ENCODE results near the gene SRR.

SRR gene

DNA sequence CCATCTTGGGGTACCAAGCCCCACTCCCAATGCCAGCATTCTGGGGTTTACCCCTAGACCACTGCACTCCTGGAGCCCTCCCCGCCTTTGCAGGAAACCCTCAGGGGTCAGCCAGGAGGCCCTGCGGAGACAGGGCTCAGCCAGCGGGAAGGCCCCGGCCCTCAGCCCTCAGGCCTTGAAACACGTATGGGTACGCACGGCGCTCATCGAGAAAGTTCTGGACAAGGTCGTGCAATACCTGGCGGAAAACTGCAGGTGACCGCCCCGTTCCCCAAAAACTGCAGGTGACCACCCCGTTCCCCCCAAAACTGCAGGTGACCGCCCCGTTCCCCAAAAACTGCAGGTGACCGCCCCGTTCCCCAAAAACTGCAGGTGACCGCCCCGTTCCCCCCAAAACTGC lies 58.3 kb downstream of the SRR start (continued):
- TF ChIP-seq RARB (CRISPR knock-in tag; IDR thresholded peaks at IDR 0.05): no peak
- TF ChIP-seq TOX (CRISPR knock-in tag; IDR thresholded peaks at IDR 0.05; ENCODE audit: borderline replicate concordance): no peak
- TF ChIP-seq ESRRG (CRISPR knock-in tag; IDR thresholded peaks at IDR 0.05): no peak

DNA sequence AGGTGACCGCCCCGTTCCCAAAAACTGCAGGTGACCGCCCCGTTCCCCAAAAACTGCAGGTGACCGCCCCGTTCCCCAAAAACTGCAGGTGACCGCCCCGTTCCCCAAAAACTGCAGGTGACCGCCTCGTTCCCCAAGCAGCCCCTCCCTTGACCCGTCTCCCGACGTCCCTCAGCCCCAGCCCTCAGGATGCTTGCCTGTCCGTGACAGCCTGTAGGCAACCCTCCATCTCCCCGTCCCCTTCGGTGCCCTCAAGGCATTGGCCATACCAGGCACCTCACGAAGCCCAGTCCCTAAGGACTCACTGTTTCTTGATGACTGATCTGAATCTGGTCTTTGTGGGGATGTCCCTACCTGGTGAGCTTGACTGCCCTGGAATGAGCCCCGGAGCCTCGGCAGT lies 58.7 kb downstream of the SRR start:
- no peak for ATAC-seq
- no peak for TF ChIP-seq RARB (CRISPR knock-in tag; IDR thresholded peaks at IDR 0.05)
- TF ChIP-seq, protein P1, sequence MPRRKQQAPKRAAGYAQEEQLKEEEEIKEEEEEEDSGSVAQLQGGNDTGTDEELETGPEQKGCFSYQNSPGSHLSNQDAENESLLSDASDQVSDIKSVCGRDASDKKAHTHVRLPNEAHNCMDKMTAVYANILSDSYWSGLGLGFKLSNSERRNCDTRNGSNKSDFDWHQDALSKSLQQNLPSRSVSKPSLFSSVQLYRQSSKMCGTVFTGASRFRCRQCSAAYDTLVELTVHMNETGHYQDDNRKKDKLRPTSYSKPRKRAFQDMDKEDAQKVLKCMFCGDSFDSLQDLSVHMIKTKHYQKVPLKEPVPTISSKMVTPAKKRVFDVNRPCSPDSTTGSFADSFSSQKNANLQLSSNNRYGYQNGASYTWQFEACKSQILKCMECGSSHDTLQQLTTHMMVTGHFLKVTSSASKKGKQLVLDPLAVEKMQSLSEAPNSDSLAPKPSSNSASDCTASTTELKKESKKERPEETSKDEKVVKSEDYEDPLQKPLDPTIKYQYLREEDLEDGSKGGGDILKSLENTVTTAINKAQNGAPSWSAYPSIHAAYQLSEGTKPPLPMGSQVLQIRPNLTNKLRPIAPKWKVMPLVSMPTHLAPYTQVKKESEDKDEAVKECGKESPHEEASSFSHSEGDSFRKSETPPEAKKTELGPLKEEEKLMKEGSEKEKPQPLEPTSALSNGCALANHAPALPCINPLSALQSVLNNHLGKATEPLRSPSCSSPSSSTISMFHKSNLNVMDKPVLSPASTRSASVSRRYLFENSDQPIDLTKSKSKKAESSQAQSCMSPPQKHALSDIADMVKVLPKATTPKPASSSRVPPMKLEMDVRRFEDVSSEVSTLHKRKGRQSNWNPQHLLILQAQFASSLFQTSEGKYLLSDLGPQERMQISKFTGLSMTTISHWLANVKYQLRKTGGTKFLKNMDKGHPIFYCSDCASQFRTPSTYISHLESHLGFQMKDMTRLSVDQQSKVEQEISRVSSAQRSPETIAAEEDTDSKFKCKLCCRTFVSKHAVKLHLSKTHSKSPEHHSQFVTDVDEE (CRISPR knock-in tag; IDR thresholded peaks at IDR 0.05): no peak

DNA sequence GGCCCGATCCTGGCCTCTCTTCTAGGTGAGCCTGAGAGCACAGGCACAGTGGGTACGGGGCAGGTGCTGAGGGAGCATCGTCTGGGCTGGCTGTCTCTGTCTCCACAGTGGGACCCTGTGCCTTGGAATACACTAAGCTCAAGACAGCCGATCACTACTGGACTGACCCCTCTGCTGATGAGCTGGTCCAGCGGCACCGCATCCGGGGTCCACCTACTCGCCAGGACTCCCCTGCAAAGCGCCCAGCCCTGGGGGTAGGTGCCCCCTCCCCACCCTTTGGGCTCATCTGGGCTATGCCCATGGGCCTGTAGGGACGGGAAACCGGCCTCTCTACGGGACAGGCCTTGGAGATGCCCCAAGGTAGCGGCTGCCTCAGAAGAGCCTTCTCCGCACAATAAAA lies 59.1 kb downstream of the SRR start:
- ATAC-seq: no peak
- TF ChIP-seq ZFP3 (CRISPR knock-in tag; IDR thresholded peaks at IDR 0.05) (no peak), ZNF8 (CRISPR knock-in tag; IDR thresholded peaks at IDR 0.05) (no peak), ZC3H10 (CRISPR knock-in tag; IDR thresholded peaks at IDR 0.05) (no peak), ZFP30 (CRISPR knock-in tag; IDR thresholded peaks at IDR 0.05) (no peak), ISL1 (CRISPR knock-in tag; IDR thresholded peaks at IDR 0.05) (no peak)
- TF ChIP-seq, protein P2, sequence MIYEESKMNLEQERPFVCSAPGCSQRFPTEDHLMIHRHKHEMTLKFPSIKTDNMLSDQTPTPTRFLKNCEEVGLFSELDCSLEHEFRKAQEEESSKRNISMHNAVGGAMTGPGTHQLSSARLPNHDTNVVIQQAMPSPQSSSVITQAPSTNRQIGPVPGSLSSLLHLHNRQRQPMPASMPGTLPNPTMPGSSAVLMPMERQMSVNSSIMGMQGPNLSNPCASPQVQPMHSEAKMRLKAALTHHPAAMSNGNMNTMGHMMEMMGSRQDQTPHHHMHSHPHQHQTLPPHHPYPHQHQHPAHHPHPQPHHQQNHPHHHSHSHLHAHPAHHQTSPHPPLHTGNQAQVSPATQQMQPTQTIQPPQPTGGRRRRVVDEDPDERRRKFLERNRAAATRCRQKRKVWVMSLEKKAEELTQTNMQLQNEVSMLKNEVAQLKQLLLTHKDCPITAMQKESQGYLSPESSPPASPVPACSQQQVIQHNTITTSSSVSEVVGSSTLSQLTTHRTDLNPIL (CRISPR knock-in tag; IDR thresholded peaks at IDR 0.05; ENCODE audit: low read depth): no peak

DNA sequence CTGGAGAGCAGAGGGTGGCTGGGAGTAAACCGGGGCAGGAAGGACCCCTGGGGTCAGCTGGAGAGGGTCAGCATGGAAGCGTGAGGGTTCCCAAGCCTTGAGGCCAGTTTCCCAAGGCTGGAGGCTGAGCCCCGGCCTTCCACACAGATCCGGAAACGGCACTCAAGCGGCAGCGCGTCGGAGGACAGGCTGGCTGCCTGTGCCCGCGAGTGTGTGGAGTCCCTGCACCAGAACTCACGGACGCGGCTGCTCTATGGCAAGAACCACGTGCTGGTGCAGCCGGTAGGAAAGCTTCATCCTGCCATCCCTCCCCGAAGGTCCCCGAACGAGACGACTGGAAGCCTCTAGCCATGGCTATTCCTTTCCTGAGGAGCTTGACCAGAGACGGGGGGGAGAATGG lies 59.6 kb downstream of the SRR start:
- no peak for TF ChIP-seq ARNTL (CRISPR knock-in tag; IDR thresholded peaks at IDR 0.05; ENCODE audit: borderline replicate concordance, low read depth)
- TF ChIP-seq CSDC2 (CRISPR knock-in tag; IDR thresholded peaks at IDR 0.05): no peak
- no peak for TF ChIP-seq TOX (CRISPR knock-in tag; IDR thresholded peaks at IDR 0.05; ENCODE audit: borderline replicate concordance)
- TF ChIP-seq, protein P3, sequence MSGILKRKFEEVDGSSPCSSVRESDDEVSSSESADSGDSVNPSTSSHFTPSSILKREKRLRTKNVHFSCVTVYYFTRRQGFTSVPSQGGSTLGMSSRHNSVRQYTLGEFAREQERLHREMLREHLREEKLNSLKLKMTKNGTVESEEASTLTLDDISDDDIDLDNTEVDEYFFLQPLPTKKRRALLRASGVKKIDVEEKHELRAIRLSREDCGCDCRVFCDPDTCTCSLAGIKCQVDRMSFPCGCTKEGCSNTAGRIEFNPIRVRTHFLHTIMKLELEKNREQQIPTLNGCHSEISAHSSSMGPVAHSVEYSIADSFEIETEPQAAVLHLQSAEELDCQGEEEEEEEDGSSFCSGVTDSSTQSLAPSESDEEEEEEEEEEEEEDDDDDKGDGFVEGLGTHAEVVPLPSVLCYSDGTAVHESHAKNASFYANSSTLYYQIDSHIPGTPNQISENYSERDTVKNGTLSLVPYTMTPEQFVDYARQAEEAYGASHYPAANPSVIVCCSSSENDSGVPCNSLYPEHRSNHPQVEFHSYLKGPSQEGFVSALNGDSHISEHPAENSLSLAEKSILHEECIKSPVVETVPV (CRISPR knock-in tag; IDR thresholded peaks at IDR 0.05): no peak
- TF ChIP-seq RARB (CRISPR knock-in tag; IDR thresholded peaks at IDR 0.05): no peak
- TF ChIP-seq, protein P2 (CRISPR knock-in tag; IDR thresholded peaks at IDR 0.05; ENCODE audit: low read depth): no peak
- TF ChIP-seq, protein P4, sequence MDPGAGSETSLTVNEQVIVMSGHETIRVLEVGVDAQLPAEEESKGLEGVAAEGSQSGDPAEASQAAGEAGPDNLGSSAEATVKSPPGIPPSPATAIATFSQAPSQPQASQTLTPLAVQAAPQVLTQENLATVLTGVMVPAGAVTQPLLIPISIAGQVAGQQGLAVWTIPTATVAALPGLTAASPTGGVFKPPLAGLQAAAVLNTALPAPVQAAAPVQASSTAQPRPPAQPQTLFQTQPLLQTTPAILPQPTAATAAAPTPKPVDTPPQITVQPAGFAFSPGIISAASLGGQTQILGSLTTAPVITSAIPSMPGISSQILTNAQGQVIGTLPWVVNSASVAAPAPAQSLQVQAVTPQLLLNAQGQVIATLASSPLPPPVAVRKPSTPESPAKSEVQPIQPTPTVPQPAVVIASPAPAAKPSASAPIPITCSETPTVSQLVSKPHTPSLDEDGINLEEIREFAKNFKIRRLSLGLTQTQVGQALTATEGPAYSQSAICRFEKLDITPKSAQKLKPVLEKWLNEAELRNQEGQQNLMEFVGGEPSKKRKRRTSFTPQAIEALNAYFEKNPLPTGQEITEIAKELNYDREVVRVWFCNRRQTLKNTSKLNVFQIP (CRISPR knock-in tag; IDR thresholded peaks at IDR 0.05; ENCODE audit: borderline replicate concordance, low read depth): no peak
- TF ChIP-seq, protein P5, sequence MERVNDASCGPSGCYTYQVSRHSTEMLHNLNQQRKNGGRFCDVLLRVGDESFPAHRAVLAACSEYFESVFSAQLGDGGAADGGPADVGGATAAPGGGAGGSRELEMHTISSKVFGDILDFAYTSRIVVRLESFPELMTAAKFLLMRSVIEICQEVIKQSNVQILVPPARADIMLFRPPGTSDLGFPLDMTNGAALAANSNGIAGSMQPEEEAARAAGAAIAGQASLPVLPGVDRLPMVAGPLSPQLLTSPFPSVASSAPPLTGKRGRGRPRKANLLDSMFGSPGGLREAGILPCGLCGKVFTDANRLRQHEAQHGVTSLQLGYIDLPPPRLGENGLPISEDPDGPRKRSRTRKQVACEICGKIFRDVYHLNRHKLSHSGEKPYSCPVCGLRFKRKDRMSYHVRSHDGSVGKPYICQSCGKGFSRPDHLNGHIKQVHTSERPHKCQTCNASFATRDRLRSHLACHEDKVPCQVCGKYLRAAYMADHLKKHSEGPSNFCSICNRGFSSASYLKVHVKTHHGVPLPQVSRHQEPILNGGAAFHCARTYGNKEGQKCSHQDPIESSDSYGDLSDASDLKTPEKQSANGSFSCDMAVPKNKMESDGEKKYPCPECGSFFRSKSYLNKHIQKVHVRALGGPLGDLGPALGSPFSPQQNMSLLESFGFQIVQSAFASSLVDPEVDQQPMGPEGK (CRISPR knock-in tag; IDR thresholded peaks at IDR 0.05; ENCODE audit: borderline replicate concordance): no peak
- TF ChIP-seq, protein P1 (CRISPR knock-in tag; IDR thresholded peaks at IDR 0.05): no peak
- TF ChIP-seq SNAI2 (CRISPR knock-in tag; IDR thresholded peaks at IDR 0.05): no peak
- no peak for TF ChIP-seq ZNF70 (CRISPR knock-in tag; IDR thresholded peaks at IDR 0.05)
- TF ChIP-seq OSR1 (CRISPR knock-in tag; IDR thresholded peaks at IDR 0.05): no peak

More for the DNA sequence above, 59.6 kb downstream of the SRR start:
- ATAC-seq: no peak
